HEK293 (cell line): Measurements from ENCODE around the gene PHF12.

Experiments
- KLF1 ChIP-seq: fragments of 450-650 bp; formaldehyde crosslinking; IDR thresholded peaks from 2 replicates; pipeline ENCODE4 v1.5.1; 2016; ENCODE audit warnings: missing biosample characterization, missing genetic modification characterization
- KLF8 ChIP-seq: fragments of 450-650 bp; formaldehyde crosslinking; IDR thresholded peaks from 2 replicates; pipeline ENCODE4 v1.5.1; 2016; ENCODE audit warnings: missing biosample characterization, missing genetic modification characterization
- MEIS1 ChIP-seq: sonication (generic); formaldehyde crosslinking; IDR thresholded peaks from 2 replicates; pipeline ENCODE4 v1.8.1; 2022; ENCODE audit warnings: missing genetic modification reagents, mild to moderate bottlenecking, borderline replicate concordance
- SCRT2 ChIP-seq: fragments of 450-650 bp; formaldehyde crosslinking; IDR thresholded peaks from 2 replicates; pipeline ENCODE4 v1.5.1; 2016; ENCODE audit warnings: missing biosample characterization, missing genetic modification characterization
- ZBTB7A ChIP-seq: fragments of 450-650 bp; formaldehyde crosslinking; IDR thresholded peaks from 2 replicates; pipeline ENCODE4 v1.5.1; 2016; ENCODE audit warnings: low read depth, missing biosample characterization, missing genetic modification characterization
- ZFHX2 ChIP-seq: fragments of 450-650 bp; formaldehyde crosslinking; conservative IDR thresholded peaks from 2 replicates; pipeline ENCODE4 v1.5.1; 2016; ENCODE audit warnings: missing biosample characterization, missing genetic modification characterization
- ZNF121 ChIP-seq: fragments of 450-650 bp; formaldehyde crosslinking; IDR thresholded peaks from 2 replicates; pipeline ENCODE4 v1.5.1; 2016; ENCODE audit warnings: missing biosample characterization, missing genetic modification characterization
- ZNF146 ChIP-seq: fragments of 450-650 bp; formaldehyde crosslinking; IDR thresholded peaks from 2 replicates; pipeline ENCODE4 v1.5.1; 2016; ENCODE audit warnings: missing biosample characterization, missing genetic modification characterization
- ZNF2 ChIP-seq: fragments of 450-650 bp; formaldehyde crosslinking; IDR thresholded peaks from 2 replicates; pipeline ENCODE4 v1.5.1; 2016; ENCODE audit warnings: missing biosample characterization, missing genetic modification characterization
- ZNF211 ChIP-seq: fragments of 450-650 bp; formaldehyde crosslinking; IDR thresholded peaks from 2 replicates; pipeline ENCODE4 v1.5.1; 2016; ENCODE audit warnings: low read depth, missing biosample characterization, missing genetic modification characterization
- ZNF341 ChIP-seq: fragments of 450-650 bp; formaldehyde crosslinking; IDR thresholded peaks from 2 replicates; pipeline ENCODE4; 2016; ENCODE audit warnings: low read depth, missing biosample characterization, missing genetic modification characterization
- ZNF391 ChIP-seq: fragments of 450-650 bp; formaldehyde crosslinking; IDR thresholded peaks from 2 replicates; pipeline ENCODE4 v1.5.1; 2016; ENCODE audit warnings: low read depth, missing biosample characterization, missing genetic modification characterization, borderline replicate concordance
- ZNF394 ChIP-seq: fragments of 450-650 bp; formaldehyde crosslinking; IDR thresholded peaks from 2 replicates; pipeline ENCODE4 v1.5.1; 2016; ENCODE audit warnings: missing biosample characterization, missing genetic modification characterization, mild to moderate bottlenecking, moderate library complexity, borderline replicate concordance
- ZNF48 ChIP-seq: fragments of 450-650 bp; formaldehyde crosslinking; IDR thresholded peaks from 2 replicates; pipeline ENCODE4 v1.5.1; 2016; ENCODE audit warnings: missing biosample characterization, missing genetic modification characterization
- ZNF521 ChIP-seq: fragments of 450-650 bp; formaldehyde crosslinking; IDR thresholded peaks from 2 replicates; pipeline ENCODE4 v1.5.1; 2017; ENCODE audit warnings: missing biosample characterization, mild to moderate bottlenecking, missing genetic modification characterization
- ZNF626 ChIP-seq: fragments of 450-650 bp; sonication (Bioruptor Pico); formaldehyde crosslinking; IDR thresholded peaks from 2 replicates; pipeline ENCODE4 v1.5.1; 2018; ENCODE audit warnings: missing biosample characterization, missing genetic modification characterization, inconsistent platforms
- ZSCAN16 ChIP-seq: fragments of 450-650 bp; formaldehyde crosslinking; IDR thresholded peaks from 2 replicates; pipeline ENCODE4 v1.5.1; 2016; ENCODE audit warnings: missing biosample characterization, missing genetic modification characterization
- TF ChIP-seq, protein P1 (sequence below): fragments of 450-650 bp; formaldehyde crosslinking; IDR thresholded peaks from 2 replicates; pipeline ENCODE4 v1.5.1; 2016; ENCODE audit warnings: missing biosample characterization, missing genetic modification characterization
- TF ChIP-seq, protein P2 (sequence below): fragments of 450-650 bp; formaldehyde crosslinking; IDR thresholded peaks from 2 replicates; pipeline ENCODE4 v1.5.1; 2016; ENCODE audit warnings: missing biosample characterization, missing genetic modification characterization
- TF ChIP-seq, protein P3 (sequence below): fragments of 450-650 bp; formaldehyde crosslinking; IDR thresholded peaks from 2 replicates; pipeline ENCODE4 v1.5.1; 2016; ENCODE audit warnings: missing biosample characterization, missing genetic modification characterization
- TF ChIP-seq, protein P4 (sequence below): fragments of 450-650 bp; formaldehyde crosslinking; IDR thresholded peaks from 2 replicates; pipeline ENCODE4 v1.5.1; 2016; ENCODE audit warnings: missing biosample characterization, missing genetic modification characterization, borderline replicate concordance
- TF ChIP-seq, protein P5 (sequence below): fragments of 450-650 bp; formaldehyde crosslinking; IDR thresholded peaks from 2 replicates; pipeline ENCODE4 v1.5.0; 2017; ENCODE audit warnings: missing biosample characterization, missing genetic modification characterization, borderline replicate concordance
- TF ChIP-seq, protein P6 (sequence below): fragments of 450-650 bp; formaldehyde crosslinking; IDR thresholded peaks from 2 replicates; pipeline ENCODE4 v1.5.1; 2016; ENCODE audit warnings: missing biosample characterization, missing genetic modification characterization

PHF12 gene

DNA sequence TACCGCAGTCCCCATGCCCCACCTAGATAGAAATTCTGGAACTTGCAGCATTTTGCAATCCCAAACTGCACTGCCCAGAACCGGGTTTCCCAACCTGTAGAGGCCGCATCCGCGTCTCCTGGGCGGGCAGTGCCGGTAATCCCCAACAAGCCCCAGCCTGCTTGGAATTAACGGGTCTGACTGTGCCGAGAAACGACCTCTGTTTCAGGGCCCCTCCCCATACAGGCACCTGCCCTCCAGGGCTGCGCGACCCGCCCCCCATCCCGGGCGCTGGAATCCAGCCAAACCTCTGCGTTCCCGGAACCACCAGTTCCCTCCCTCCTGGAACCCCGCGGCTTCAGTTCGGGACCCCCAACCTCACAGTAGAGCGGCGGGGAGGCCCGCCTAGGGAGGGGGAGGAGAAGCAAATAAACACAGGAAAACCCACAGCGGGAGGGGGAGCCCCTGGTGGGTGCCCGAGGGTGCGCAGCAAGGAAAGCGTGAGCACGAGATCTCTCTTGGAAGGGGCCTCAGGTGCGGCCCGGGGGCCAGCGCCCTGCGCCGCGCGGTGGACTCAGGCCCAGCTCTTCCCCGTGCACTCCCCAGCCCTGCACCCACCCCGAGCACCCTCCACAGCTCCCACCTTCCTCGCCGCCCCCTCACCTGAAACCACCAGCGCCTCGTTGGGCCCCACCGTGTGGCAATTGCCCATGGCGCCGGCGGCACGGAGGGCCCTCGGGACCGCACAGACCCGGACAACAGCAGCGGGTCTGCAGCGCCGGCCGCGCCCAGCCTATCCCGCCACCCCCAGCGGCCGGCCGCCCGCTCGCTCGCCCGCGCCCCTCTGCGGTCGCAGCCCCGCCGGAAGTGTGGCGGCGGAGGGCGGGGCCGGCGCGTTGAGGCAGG is 54.2 kb downstream of the PHF12 start, which contains the start of gene FLOT2 (continued):
- TF ChIP-seq, protein P1, sequence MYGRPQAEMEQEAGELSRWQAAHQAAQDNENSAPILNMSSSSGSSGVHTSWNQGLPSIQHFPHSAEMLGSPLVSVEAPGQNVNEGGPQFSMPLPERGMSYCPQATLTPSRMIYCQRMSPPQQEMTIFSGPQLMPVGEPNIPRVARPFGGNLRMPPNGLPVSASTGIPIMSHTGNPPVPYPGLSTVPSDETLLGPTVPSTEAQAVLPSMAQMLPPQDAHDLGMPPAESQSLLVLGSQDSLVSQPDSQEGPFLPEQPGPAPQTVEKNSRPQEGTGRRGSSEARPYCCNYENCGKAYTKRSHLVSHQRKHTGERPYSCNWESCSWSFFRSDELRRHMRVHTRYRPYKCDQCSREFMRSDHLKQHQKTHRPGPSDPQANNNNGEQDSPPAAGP (tag by site-specific recombination), result peak; percentile 78; the same call in 1 of the 2 replicates
- TF ChIP-seq ZNF394 (tag by site-specific recombination) (peak; percentile 62; the same call in 1 of the 2 replicates), SCRT2 (peak; percentile 94), ZNF626 (tag by site-specific recombination) (no peak), KLF8 (tag by site-specific recombination) (peak; percentile 79), ZNF341 (tag by site-specific recombination) (peak; percentile 86), ZSCAN16 (tag by site-specific recombination) (peak; percentile 51; the same call in 1 of the 2 replicates), ZNF48 (tag by site-specific recombination) (no peak), ZNF121 (tag by site-specific recombination) (no peak; the same call in 1 of the 2 replicates), ZNF521 (tag by site-specific recombination) (no peak), KLF1 (tag by site-specific recombination) (peak; percentile 77), MEIS1 (0 out of 2 replicates have a peak, but pooled peaks have one; percentile 27), ZBTB7A (tag by site-specific recombination) (0 out of 2 replicates have a peak, but pooled peaks have one; percentile 33), ZNF146 (tag by site-specific recombination) (no peak; the same call in 1 of the 2 replicates), ZFHX2 (peak; percentile 79), ZNF2 (peak; percentile 62; the same call in 1 of the 2 replicates), ZNF211 (tag by site-specific recombination) (no peak), ZNF391 (no peak)
- TF ChIP-seq, protein P2, sequence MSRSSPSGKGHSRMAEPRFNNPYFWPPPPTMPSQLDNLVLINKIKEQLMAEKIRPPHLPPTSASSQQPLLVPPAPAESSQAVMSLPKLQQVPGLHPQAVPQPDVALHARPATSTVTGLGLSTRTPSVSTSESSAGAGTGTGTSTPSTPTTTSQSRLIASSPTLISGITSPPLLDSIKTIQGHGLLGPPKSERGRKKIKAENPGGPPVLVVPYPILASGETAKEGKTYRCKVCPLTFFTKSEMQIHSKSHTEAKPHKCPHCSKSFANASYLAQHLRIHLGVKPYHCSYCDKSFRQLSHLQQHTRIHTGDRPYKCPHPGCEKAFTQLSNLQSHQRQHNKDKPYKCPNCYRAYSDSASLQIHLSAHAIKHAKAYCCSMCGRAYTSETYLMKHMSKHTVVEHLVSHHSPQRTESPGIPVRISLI (tag by site-specific recombination), result no peak
- TF ChIP-seq, protein P3, sequence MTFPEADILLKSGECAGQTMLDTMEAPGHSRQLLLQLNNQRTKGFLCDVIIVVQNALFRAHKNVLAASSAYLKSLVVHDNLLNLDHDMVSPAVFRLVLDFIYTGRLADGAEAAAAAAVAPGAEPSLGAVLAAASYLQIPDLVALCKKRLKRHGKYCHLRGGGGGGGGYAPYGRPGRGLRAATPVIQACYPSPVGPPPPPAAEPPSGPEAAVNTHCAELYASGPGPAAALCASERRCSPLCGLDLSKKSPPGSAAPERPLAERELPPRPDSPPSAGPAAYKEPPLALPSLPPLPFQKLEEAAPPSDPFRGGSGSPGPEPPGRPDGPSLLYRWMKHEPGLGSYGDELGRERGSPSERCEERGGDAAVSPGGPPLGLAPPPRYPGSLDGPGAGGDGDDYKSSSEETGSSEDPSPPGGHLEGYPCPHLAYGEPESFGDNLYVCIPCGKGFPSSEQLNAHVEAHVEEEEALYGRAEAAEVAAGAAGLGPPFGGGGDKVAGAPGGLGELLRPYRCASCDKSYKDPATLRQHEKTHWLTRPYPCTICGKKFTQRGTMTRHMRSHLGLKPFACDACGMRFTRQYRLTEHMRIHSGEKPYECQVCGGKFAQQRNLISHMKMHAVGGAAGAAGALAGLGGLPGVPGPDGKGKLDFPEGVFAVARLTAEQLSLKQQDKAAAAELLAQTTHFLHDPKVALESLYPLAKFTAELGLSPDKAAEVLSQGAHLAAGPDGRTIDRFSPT, result peak; percentile 64
- TF ChIP-seq, protein P4, sequence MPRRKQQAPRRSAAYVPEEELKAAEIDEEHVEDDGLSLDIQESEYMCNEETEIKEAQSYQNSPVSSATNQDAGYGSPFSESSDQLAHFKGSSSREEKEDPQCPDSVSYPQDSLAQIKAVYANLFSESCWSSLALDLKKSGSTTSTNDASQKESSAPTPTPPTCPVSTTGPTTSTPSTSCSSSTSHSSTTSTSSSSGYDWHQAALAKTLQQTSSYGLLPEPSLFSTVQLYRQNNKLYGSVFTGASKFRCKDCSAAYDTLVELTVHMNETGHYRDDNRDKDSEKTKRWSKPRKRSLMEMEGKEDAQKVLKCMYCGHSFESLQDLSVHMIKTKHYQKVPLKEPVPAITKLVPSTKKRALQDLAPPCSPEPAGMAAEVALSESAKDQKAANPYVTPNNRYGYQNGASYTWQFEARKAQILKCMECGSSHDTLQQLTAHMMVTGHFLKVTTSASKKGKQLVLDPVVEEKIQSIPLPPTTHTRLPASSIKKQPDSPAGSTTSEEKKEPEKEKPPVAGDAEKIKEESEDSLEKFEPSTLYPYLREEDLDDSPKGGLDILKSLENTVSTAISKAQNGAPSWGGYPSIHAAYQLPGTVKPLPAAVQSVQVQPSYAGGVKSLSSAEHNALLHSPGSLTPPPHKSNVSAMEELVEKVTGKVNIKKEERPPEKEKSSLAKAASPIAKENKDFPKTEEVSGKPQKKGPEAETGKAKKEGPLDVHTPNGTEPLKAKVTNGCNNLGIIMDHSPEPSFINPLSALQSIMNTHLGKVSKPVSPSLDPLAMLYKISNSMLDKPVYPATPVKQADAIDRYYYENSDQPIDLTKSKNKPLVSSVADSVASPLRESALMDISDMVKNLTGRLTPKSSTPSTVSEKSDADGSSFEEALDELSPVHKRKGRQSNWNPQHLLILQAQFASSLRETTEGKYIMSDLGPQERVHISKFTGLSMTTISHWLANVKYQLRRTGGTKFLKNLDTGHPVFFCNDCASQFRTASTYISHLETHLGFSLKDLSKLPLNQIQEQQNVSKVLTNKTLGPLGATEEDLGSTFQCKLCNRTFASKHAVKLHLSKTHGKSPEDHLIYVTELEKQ, result no peak
- TF ChIP-seq, protein P5, sequence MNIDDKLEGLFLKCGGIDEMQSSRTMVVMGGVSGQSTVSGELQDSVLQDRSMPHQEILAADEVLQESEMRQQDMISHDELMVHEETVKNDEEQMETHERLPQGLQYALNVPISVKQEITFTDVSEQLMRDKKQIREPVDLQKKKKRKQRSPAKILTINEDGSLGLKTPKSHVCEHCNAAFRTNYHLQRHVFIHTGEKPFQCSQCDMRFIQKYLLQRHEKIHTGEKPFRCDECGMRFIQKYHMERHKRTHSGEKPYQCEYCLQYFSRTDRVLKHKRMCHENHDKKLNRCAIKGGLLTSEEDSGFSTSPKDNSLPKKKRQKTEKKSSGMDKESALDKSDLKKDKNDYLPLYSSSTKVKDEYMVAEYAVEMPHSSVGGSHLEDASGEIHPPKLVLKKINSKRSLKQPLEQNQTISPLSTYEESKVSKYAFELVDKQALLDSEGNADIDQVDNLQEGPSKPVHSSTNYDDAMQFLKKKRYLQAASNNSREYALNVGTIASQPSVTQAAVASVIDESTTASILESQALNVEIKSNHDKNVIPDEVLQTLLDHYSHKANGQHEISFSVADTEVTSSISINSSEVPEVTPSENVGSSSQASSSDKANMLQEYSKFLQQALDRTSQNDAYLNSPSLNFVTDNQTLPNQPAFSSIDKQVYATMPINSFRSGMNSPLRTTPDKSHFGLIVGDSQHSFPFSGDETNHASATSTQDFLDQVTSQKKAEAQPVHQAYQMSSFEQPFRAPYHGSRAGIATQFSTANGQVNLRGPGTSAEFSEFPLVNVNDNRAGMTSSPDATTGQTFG, result no peak
- TF ChIP-seq, protein P6, sequence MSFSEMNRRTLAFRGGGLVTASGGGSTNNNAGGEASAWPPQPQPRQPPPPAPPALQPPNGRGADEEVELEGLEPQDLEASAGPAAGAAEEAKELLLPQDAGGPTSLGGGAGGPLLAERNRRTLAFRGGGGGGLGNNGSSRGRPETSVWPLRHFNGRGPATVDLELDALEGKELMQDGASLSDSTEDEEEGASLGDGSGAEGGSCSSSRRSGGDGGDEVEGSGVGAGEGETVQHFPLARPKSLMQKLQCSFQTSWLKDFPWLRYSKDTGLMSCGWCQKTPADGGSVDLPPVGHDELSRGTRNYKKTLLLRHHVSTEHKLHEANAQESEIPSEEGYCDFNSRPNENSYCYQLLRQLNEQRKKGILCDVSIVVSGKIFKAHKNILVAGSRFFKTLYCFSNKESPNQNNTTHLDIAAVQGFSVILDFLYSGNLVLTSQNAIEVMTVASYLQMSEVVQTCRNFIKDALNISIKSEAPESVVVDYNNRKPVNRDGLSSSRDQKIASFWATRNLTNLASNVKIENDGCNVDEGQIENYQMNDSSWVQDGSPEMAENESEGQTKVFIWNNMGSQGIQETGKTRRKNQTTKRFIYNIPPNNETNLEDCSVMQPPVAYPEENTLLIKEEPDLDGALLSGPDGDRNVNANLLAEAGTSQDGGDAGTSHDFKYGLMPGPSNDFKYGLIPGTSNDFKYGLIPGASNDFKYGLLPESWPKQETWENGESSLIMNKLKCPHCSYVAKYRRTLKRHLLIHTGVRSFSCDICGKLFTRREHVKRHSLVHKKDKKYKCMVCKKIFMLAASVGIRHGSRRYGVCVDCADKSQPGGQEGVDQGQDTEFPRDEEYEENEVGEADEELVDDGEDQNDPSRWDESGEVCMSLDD (tag by site-specific recombination), result peak; percentile 84
